HPDE6-E6E7 (cell line): Measurements from ENCODE around the gene RASAL1.

ENCODE experiments used
- DNase-seq: peaks from one replicate; pipeline ENCODE4 v3.0.0; 2011; ENCODE audit warnings: missing footprints; ENCODE audit errors: extremely low spot score

Gene RASAL1

GRCh38 chr12:113115455-113116126, 20.0 kb downstream of the RASAL1 start:
- DNase-seq, result no peak

- DNase-seq, result no peak
Measured at GRCh38 chr12:113114447-113115178, 20.9 kb downstream of the RASAL1 start.

GRCh38 chr12:113113397-113113796, 22.2 kb downstream of the RASAL1 start:
- DNase-seq, result no peak

DNA sequence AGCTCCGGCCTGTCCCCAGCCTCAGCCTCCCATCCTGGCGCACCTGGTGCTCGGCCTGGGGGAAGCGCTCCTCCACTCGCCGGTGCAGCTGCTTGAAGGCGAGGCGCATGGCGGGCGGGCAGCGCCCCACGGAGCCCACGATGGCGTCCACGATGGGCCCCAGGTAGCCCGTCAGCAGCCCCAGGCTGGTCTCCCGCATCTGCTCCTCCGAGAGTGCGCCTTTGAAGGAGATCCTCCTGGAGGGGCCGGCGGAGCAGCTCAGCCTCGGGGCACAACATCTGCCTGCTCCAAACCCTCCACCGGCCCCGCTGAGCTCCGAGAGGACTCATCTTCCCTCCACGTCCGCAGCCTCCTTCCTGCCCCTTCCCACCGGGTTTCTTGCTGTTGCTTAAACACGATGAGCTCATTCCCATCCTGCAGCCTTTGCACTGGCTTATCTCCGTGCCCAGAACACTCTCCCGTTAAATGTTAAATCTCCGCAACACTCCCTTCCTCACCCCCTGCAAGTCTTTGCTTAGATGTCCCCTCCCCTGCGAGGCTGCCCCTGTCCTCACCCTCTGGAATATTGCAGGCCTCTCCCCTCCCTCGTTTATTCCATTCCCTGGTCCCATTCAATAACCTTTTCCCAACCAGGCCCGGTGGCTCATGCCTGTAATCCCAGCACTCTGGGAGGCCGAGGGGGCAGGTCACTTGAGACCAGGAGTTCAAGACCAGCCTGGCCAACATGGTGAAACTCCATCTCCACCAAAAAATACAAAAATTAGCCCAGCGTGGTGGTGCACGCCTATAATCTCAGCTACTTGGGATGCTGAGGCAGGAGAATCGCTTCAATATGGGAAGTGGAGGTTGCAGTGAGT, 23.3 kb downstream of the RASAL1 start:
- no peak for DNase-seq

GRCh38 chr12:113111247-113111646, 24.3 kb downstream of the RASAL1 start:
- no peak for DNase-seq

DNA sequence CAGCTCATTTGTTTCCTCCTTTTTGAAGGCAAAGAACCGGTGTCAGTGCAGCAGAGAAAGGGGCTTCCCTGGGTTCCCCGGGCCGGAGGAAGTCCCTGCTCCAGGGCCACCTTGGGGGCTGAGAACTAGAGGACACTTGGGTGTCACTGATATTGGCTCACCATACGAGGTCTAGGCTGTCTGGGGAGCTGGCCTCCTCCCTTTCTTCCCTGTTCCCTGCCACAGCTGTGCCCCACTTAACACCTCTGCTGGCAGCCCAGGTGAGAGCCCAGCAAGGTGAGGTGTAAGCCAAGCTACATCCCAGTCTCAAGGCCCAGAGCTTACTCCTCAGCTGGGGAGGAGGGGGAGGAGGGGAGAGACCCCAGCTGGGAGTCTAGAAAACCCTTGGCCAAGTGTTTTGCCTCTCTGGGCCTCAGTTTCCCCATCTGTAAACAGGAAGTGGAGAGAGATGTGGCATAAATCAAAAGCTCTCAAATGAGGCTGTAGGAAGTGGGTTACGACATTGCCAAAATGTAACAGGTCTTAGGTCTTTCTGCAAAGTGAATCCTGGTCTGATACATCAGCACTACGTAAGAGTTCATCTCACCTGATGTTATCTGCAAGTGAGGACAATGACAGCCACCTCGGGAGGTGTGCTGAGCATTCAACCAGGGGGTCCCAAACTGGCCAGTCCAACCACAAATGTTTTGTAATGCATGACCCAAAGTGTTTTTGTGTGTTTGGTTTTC, 25.5 kb downstream of the RASAL1 start:
- no peak for DNase-seq

GRCh38 chr12:113109360-113109759, 26.2 kb downstream of the RASAL1 start:
- DNase-seq, result no peak

GRCh38 chr12:113108308-113108707, 27.3 kb downstream of the RASAL1 start:
- DNase-seq, result no peak

DNA sequence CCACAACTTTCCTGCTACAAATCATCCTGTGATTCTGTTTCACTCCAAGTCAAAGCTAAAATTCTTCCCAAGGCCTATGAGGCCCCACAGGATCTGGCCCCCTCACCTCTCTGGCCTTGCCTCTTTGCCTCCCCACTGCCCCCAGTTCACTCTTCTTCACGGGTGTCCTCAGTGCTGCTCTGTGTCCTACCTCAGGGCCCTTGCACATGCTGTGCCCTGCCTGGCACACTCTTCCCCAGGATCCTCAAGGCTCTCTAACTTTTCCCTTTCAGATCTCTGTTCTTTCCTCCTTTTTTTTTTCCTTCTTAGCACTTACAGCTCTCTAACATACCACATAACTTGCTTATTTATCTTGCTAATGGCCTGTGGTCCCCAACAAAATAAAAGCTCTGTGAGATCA, 29.2 kb downstream of the RASAL1 start:
- no peak for DNase-seq

DNA sequence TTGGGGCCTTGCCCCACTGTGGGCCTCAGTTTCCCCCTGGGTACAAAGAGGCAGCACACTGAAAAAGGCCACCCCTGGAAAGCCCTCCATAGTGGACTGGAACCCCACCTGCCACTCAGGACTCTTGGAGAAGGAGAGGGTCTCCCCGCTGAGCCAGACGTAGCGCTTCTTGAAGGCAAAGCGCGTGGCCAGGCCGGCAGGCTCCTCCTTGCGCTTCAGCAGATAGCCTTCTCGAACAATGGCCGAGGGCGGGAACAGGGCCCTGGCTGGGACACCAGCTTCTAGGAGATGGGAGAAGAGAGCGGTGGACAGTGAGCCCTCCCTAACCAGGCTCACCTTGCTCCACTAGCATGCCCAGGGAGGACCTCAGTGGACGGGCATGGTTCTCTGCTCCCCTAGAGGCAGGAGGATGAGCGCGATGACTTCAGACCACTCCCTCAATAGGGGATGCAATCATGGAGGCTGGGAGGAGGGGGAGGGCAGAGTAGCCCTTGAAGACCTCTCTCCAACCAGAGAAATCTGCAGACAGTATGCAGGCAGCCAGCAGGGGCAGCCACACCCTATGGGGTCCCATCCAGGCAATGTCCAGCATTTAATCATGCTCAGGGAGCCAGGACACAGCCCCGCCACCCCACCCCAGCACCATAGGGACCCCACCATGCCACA, 29.8 kb downstream of the RASAL1 start:
- no peak for DNase-seq

- DNase-seq, result no peak
Measured at GRCh38 chr12:113104953-113105510, 30.5 kb downstream of the RASAL1 start.

DNA sequence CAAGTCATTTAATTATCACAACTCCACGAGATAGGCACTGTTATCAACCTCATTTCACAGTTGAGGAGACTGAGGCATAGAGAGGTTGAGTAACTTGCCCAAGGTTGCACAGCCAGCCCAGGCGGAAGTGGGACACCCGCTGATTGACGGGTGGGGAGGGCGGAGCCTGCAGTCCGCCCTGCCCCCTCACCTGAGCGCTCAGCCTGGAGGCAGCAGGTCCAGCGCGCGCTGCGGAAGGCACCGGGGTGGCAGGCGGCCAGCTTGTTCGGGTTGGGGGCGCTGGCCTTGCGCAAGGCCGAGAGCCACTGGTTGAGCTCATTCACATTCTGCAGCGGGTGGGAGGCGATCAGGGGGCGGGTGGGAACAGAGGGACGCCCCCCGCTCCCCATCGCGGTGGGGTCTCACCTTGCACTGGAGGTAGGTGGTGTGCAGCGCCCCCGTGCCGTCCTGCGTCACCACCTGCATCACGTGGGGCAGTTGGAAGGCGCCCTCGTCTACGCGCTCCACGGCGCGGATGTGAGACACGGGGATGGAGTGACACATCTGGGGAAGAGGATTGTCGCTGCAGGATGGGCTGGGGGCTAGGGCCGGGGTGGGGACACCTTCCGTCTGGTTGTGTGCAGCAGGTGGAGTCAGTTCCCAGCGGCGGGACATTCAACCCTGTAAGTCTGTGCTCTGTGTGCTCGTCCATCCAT, 31.7 kb downstream of the RASAL1 start:
- DNase-seq, result no peak

GRCh38 chr12:113102811-113103210, 32.8 kb downstream of the RASAL1 start:
- DNase-seq, result no peak

DNA sequence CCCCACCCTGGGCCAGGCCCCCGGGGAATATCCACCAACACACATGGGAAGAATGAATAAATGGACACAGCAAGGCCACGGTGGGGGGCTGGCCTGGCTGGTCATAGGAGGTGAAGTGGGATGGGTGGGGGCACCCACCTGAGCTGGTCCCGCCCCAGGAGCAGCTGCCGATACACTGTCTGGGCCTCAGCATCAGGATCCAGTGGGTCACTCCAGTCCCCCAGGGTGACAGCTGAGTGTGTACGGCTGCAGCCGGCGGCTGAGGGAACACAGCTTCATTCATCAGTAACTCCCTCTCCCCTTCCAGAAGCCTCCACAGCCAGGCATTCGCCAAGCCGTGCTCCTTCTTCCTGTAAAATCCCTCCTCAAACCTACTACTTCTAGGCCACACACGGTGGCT, 33.8 kb downstream of the RASAL1 start:
- DNase-seq, result no peak

- DNase-seq, result no peak
Measured at GRCh38 chr12:113099764-113100163, 35.8 kb downstream of the RASAL1 start.

GRCh38 chr12:113099364-113099763, 36.2 kb downstream of the RASAL1 start:
- no peak for DNase-seq

- peak; percentile 94 for DNase-seq
Measured at GRCh38 chr12:113098441-113099028, 37.0 kb downstream of the RASAL1 start.

DNA sequence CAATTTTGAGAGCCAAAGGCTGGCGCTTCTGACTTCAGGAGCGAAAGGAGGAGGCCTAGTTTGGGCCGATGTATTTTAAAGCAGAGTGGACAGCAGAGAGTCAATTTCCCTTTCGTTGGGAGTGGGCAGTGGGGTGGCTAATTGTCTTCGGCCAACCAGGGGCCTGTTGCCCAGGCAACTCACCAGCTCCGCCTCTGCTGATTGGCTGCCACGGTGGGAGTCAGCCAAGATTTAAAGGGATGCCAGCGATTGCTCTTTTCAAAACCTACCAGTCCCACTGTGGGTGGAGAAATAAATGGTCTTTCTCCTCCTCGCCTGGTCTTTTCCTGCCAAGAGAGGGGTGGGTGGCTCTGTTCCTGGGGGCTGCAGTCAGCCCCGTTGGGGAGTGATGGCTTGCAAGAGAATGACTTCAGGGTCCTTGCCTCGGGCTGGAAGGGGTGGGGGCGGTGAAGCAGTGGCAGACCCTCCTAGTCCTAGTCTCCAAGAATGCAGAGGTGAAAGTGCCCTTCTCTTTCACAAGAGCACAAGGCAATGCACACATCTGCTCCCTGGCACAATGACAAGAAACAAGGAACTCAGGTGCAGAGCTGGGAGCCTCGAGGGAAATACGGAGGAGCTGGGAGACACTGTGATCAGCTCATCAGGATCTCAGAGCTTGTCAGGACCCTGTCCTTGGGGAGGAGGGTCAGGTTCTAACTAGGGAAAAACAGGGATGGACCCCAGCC, 37.7 kb downstream of the RASAL1 start:
- no peak for DNase-seq
